ENCODE measurements around the gene STK11.
A peak's percentile ranks its signal among the peaks of the same experiment; 100 is the strongest.

Gene STK11

GRCh38 chr19:1275976-1276627, 70.5 kb downstream of the STK11 start:
- peak overlapping the region; percentile 99 for H3K27ac ChIP-seq
- TF ChIP-seq ZFX (IDR thresholded peaks at IDR 0.05; ENCODE audit: borderline replicate concordance): no peak
- no peak for TF ChIP-seq CTCF (IDR thresholded peaks at IDR 0.05)

GRCh38 chr19:1276628-1277022, 71.0 kb downstream of the STK11 start:
- peak overlapping the region; percentile 99 for H3K27ac ChIP-seq
- TF ChIP-seq CTCF (IDR thresholded peaks at IDR 0.05): no peak
- TF ChIP-seq ZFX (IDR thresholded peaks at IDR 0.05; ENCODE audit: borderline replicate concordance): no peak

GRCh38 chr19:1277061-1277460, 71.5 kb downstream of the STK11 start:
- no peak for TF ChIP-seq ZFX (IDR thresholded peaks at IDR 0.05; ENCODE audit: borderline replicate concordance)
- no peak for TF ChIP-seq CTCF (IDR thresholded peaks at IDR 0.05)
- H3K27ac ChIP-seq: peak overlapping the region; percentile 99

All from 22Rv1 (cell line).